NCI-H146 (cell line): Measurements from ENCODE around the gene SARDH.

ENCODE experiments used
- DNase-seq: peaks from one replicate; lab custom pipeline; 2025; lab: John Stamatoyannopoulos, UW

The SARDH gene

GRCh38 chr9:133734590-133735414, 3.4 kb downstream of the SARDH start:
- DNase-seq = no peak

GRCh38 chr9:133733796-133734533, 4.2 kb downstream of the SARDH start:
- no peak for DNase-seq

- DNase-seq = no peak
These were observed 4.7 kb downstream of the SARDH start for GRCh38 chr9:133733421-133733795.

GRCh38 chr9:133732639-133733408, 5.3 kb downstream of the SARDH start:
- no peak for DNase-seq

GRCh38 chr9:133731876-133732638, 6.1 kb downstream of the SARDH start:
- DNase-seq = peak; percentile 69

- DNase-seq = no peak
These were observed 7.0 kb downstream of the SARDH start for GRCh38 chr9:133730994-133731715.

- DNase-seq = no peak
These were observed 8.4 kb downstream of the SARDH start for GRCh38 chr9:133729617-133730281.

- no peak for DNase-seq
These were observed 9.1 kb downstream of the SARDH start for GRCh38 chr9:133728856-133729616.

- DNase-seq = no peak
These were observed 10.2 kb downstream of the SARDH start for GRCh38 chr9:133727876-133728441.

GRCh38 chr9:133727277-133727875, 10.8 kb downstream of the SARDH start:
- DNase-seq = peak; percentile 16

- DNase-seq = peak; percentile 67
These were observed 11.5 kb downstream of the SARDH start for GRCh38 chr9:133726401-133727276.

GRCh38 chr9:133725886-133726285, 12.3 kb downstream of the SARDH start:
- no peak for DNase-seq

- DNase-seq = no peak
These were observed 19.4 kb downstream of the SARDH start for GRCh38 chr9:133718563-133719315.

- DNase-seq = no peak
These were observed 20.8 kb downstream of the SARDH start for GRCh38 chr9:133717113-133718031.

GRCh38 chr9:133716564-133717112, 21.5 kb downstream of the SARDH start:
- peak; percentile 54 for DNase-seq
